22Rv1 (cell line): ENCODE data around the gene VCAM1.

Experiments
- H3K27ac ChIP-seq: fragments of 450-650 bp; 2 replicates; pipeline ENCODE4 v1.5.1; 2017
- CTCF ChIP-seq: fragments of 450-650 bp; IDR thresholded peaks from 2 replicates; pipeline ENCODE4 v1.5.1; 2017; ENCODE audit warnings: mild to moderate bottlenecking
- ZFX ChIP-seq: fragments of 450-650 bp; IDR thresholded peaks from 2 replicates; pipeline ENCODE4 v1.6.1; 2017; ENCODE audit warnings: antibody characterized with exemption, borderline replicate concordance

The VCAM1 gene

GRCh38 chr1:100736324-100736723 lies 16.8 kb downstream of the VCAM1 start:
- peak overlapping the region; percentile 36; the same call in 1 of the 2 replicates for H3K27ac ChIP-seq
- TF ChIP-seq CTCF (no peak), ZFX (no peak)

GRCh38 chr1:100736746-100737145 lies 17.2 kb downstream of the VCAM1 start:
- H3K27ac ChIP-seq = peak overlapping the region; percentile 36; the same call in 1 of the 2 replicates
- no peak for TF ChIP-seq CTCF
- TF ChIP-seq ZFX = no peak

- no peak overlapping the region for H3K27ac ChIP-seq
- TF ChIP-seq CTCF (no peak), ZFX (no peak)
Observed at GRCh38 chr1:100746542-100746932, 27.0 kb downstream of the VCAM1 start.

GRCh38 chr1:100747771-100748170 lies 28.2 kb downstream of the VCAM1 start:
- TF ChIP-seq ZFX (no peak), CTCF (no peak)
- no peak overlapping the region for H3K27ac ChIP-seq

- H3K27ac ChIP-seq = no peak overlapping the region
- no peak for TF ChIP-seq ZFX
- no peak for TF ChIP-seq CTCF
Observed at GRCh38 chr1:100750005-100750885, 30.7 kb downstream of the VCAM1 start.

- TF ChIP-seq CTCF (no peak), ZFX (no peak)
- no peak overlapping the region for H3K27ac ChIP-seq
Observed at GRCh38 chr1:100752791-100753190, 33.2 kb downstream of the VCAM1 start.

- no peak overlapping the region for H3K27ac ChIP-seq
- TF ChIP-seq ZFX (no peak), CTCF (no peak)
Observed at GRCh38 chr1:100757946-100758345, 38.4 kb downstream of the VCAM1 start.
